Activated CD8-positive, alpha-beta T cell treated with anti-CD3 and anti-CD28 coated beads, Interleukin-2, amount 10 ng/mL, durations not matched to agents 7 days and 5 days (primary cell): ENCODE data around the gene GPATCH2L. TPM values are rescaled to one million over a fixed set of nuclear protein-coding genes. Genes with fewer than 3 reads are reported as not detected.

Source experiments
- ATAC-seq: fragments of 150-1000 bp; cut with Tn5 transposase; one replicate; pipeline ENCODE4 v1.10.0; 2021; ENCODE audit warnings: moderate library complexity
- CTCF ChIA-PET: fragments of 350-600 bp; sonication (Branson Sonifier 250); formaldehyde crosslinking; loops from one replicate; lab custom pipeline; 2021; ENCODE audit warnings: antibody characterized with exemption; lab: Charles Lee
- POLR2A ChIA-PET: fragments of 350-600 bp; sonication (Branson Sonifier 250); formaldehyde crosslinking; loops from one replicate; lab custom pipeline; 2021; ENCODE audit warnings: antibody characterized with exemption; lab: Charles Lee
- DNase-seq: peaks from one replicate; pipeline ENCODE4 v3.0.0-alpha.2; 2020
- H3K27ac Mint-ChIP-seq: one replicate; pipeline ENCODE4 v1.8.0; 2021; ENCODE audit warnings: mild to moderate bottlenecking, mixed read lengths
- H3K27me3 Mint-ChIP-seq: one replicate; pipeline ENCODE4 v1.8.0; 2021; ENCODE audit warnings: low read depth, mixed read lengths
- H3K36me3 Mint-ChIP-seq: one replicate; pipeline ENCODE4 v1.8.0; 2021; ENCODE audit warnings: low read depth, mixed read lengths
- H3K4me1 Mint-ChIP-seq: one replicate; pipeline ENCODE4 v1.8.0; 2021; ENCODE audit warnings: low read depth, mixed read lengths
- H3K4me3 Mint-ChIP-seq: one replicate; pipeline ENCODE4 v1.8.0; 2021; ENCODE audit warnings: mild to moderate bottlenecking, mixed read lengths
- H3K9me3 Mint-ChIP-seq: one replicate; pipeline ENCODE4 v1.8.0; 2022; ENCODE audit warnings: mixed read lengths; ENCODE audit not compliant: insufficient read depth
- total RNA-seq, 2 experiments: library from RNA; stranded (reverse); gene quantifications; one replicate each; pipeline ENCODE4 v1.2.3, GENCODE V29; 2021

The GPATCH2L gene
- total RNA-seq, 2 experiments from 2014 or later = 52.8 to 55.9 TPM

DNA sequence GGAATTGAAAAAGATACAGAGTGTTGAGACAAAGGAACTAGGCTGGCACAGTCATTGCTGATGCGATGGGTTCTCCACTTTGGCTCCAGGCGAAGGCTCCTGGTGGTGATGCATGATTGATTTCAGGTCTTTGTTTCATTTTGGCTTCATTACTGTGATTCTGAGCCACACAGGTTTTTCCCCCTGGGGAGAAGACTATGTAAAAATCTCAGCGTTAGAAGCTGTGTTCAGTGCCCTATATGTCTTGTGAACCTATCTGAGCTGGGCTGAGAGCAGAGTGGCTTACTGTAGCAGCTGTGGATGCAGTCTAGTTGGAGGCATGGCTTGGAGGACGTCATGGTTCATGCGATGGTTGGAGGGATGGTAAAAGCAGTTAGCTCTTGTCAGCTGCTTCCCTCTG lies 54.0 kb downstream of the GPATCH2L start:
- CTCF ChIA-PET = interaction anchor here (0.6 kb wide), 1 partner anchor 1435 kb away, joined by 3 read pairs; no protein-coding TSS in a partner anchor
- Mint-ChIP-seq H3K27ac (no peak overlapping the region), H3K4me3 (no peak overlapping the region)

DNA sequence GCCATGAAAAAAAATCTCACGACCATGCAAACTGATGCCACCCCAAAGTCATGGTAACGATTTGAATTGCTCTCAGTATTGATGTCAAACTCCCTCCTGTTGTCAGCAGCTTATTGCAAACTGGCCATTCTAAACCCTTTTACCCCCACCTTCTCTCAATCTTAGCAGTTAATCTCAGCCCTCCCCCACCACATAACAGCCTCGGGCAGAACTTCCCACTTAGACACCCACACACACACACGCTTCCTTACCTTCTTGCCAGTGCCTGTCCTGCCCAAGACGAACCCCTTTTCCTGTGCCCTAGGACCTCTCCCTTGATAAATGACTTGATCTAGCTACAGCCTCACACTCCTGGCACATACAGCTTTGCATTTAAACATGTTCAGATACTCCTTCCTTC lies 56.6 kb downstream of the GPATCH2L start:
- no peaks in the 10 kb centered on the region for H3K4me1 Mint-ChIP-seq
- H3K9me3 Mint-ChIP-seq = no peaks in the 10 kb centered on the region
- peaks cover 16% of the 10 kb centered on the region for H3K36me3 Mint-ChIP-seq
- ATAC-seq (no peak), DNase-seq (no peak)
- no peak overlapping the region for H3K27ac Mint-ChIP-seq
- CTCF ChIA-PET = no interaction called here
- POLR2A ChIA-PET = no interaction called here
- no peaks in the 10 kb centered on the region for H3K27me3 Mint-ChIP-seq
- no peak overlapping the region for H3K4me3 Mint-ChIP-seq

More for the DNA sequence above, 54.0 kb downstream of the GPATCH2L start:
- Mint-ChIP-seq H3K4me1 (no peaks in the 10 kb centered on the region), H3K36me3 (peaks cover 24% of the 10 kb centered on the region), H3K9me3 (no peaks in the 10 kb centered on the region), H3K27me3 (no peaks in the 10 kb centered on the region)
- DNase-seq (no peak), ATAC-seq (no peak)
- POLR2A ChIA-PET = no interaction called here

DNA sequence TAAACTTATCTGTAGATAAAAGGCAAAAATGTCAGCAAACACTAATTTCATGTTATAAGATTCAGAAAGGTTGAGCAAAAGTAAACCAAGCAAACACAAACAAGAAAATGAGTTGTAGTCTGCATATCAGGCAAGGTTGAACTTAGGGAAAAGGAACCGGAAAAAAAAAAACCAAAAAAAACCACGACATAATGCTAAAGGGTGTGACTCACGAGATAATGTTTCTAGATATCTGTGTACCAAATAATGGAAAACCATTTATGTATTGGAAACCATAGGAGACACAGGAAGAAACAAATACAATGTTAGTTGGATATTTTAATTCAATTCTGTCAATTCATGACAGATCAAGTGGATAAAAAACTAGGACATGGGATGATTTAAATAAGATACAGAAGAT lies 60.5 kb downstream of the GPATCH2L start:
- POLR2A ChIA-PET = no interaction called here
- no peak overlapping the region for H3K27ac Mint-ChIP-seq

DNA sequence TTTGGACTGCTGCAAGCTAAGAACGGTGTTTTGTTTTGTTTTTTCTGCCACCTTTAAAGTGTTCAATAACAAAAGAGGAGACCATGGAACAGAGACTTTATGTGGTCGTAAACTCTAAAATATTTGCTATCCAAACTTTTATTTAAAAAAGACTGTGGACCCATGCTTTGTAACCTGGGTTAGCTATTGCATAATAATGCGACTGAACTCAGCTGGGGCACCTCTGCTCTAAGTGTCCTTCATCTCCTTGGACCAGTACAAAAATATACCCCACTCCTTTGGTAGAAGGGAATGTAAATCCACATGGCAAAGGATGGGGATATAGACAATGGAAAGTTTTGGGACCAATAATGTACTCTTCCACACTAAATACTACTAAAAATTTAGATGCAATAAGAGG lies 65.5 kb downstream of the GPATCH2L start:
- ATAC-seq (no peak), DNase-seq (no peak)
- Mint-ChIP-seq H3K36me3 (peaks cover 3% of the 10 kb centered on the region), H3K4me3 (no peak overlapping the region), H3K27ac (no peak overlapping the region), H3K27me3 (no peaks in the 10 kb centered on the region), H3K9me3 (peaks cover 3% of the 10 kb centered on the region), H3K4me1 (no peaks in the 10 kb centered on the region)
- ChIA-PET POLR2A (no interaction called here), CTCF (no interaction called here)

More for the DNA sequence above, 60.5 kb downstream of the GPATCH2L start:
- H3K36me3 Mint-ChIP-seq = peaks cover 5% of the 10 kb centered on the region
- no peaks in the 10 kb centered on the region for H3K4me1 Mint-ChIP-seq
- CTCF ChIA-PET = no interaction called here
- H3K9me3 Mint-ChIP-seq = peaks cover 3% of the 10 kb centered on the region
- no peak for ATAC-seq
- no peak for DNase-seq
- H3K27me3 Mint-ChIP-seq = no peaks in the 10 kb centered on the region
- H3K4me3 Mint-ChIP-seq = no peak overlapping the region

DNA sequence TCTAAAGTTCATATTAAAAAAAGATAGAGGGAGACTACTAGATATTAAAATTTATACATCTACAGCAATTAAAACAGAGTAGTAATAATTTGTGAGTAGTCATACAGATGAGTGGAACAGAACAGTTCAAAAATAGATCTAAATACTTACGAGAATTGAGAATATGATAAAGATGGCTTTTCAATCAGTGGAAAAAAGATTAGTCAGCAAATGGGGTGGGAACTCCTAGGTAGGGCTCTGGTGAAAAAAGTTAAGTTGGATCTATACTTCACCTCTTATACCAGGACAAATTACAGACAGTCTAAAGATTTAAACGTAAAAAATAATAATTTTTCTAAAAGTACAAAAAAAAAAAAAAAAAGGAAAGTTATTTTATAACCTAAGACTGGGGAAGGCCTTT lies 66.9 kb downstream of the GPATCH2L start:
- DNase-seq (no peak), ATAC-seq (no peak)
- Mint-ChIP-seq H3K27ac (no peak overlapping the region), H3K9me3 (peaks cover 3% of the 10 kb centered on the region), H3K36me3 (peaks cover 3% of the 10 kb centered on the region), H3K27me3 (no peaks in the 10 kb centered on the region), H3K4me3 (no peak overlapping the region), H3K4me1 (no peaks in the 10 kb centered on the region)
- ChIA-PET POLR2A (no interaction called here), CTCF (no interaction called here)

DNA sequence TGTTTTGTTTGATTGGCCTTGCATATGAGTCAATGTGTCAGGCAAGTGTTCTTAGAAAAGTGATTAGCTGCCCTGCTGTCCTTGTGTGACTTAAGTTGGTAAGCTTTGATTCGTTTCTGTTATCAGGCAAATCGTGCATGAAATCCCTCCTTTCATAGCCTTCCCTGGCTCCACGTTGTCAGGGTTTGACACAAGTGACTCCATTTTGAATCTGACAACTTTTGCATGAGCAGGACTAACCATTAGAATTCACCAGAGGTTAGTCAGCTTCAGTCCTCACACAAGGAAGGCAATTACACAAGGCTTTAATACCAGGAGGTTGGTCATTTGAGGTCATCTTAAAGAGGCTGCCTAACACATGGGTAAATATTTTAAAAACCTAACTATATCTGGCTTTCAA lies 68.2 kb downstream of the GPATCH2L start:
- ATAC-seq (no peak), DNase-seq (no peak)
- Mint-ChIP-seq H3K4me3 (no peak overlapping the region), H3K27ac (no peak overlapping the region), H3K4me1 (no peaks in the 10 kb centered on the region), H3K27me3 (peaks cover 2% of the 10 kb centered on the region), H3K9me3 (no peaks in the 10 kb centered on the region), H3K36me3 (no peaks in the 10 kb centered on the region)
- CTCF ChIA-PET = no interaction called here
- POLR2A ChIA-PET = no interaction called here

DNA sequence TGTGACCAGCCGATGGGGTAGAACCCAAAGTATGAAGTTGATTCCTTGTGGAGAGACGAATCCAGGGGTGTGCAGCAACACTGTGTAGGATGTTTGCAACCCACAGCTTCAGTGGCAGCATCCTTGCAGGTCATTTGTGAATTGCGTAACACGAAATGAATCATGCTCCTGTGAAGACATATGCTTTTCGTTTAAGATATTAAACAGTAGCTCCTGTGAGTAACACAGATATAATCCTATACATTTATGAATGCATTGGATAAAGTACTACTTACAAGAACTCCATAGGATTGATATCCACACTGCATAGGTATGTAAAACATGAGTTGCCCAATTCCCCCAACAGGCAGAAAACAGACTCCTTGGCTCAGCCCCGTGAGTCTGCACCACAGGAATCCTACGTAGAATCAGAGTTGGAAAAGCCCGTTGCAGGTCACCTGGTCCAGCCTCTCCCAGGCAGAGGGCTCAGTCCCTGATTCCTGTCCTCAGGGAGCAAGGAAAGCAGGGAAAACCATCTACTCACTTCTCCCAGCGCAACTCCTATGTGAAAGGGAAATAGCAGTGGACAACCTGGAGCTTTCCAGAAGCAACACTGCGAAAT lies 75.8 kb downstream of the GPATCH2L start:
- Mint-ChIP-seq H3K4me1 (no peaks in the 10 kb centered on the region), H3K4me3 (no peak overlapping the region), H3K27ac (no peak overlapping the region), H3K27me3 (peaks cover 2% of the 10 kb centered on the region), H3K36me3 (no peaks in the 10 kb centered on the region), H3K9me3 (no peaks in the 10 kb centered on the region)
- ChIA-PET POLR2A (no interaction called here), CTCF (no interaction called here)
- ATAC-seq (no peak), DNase-seq (no peak)

DNA sequence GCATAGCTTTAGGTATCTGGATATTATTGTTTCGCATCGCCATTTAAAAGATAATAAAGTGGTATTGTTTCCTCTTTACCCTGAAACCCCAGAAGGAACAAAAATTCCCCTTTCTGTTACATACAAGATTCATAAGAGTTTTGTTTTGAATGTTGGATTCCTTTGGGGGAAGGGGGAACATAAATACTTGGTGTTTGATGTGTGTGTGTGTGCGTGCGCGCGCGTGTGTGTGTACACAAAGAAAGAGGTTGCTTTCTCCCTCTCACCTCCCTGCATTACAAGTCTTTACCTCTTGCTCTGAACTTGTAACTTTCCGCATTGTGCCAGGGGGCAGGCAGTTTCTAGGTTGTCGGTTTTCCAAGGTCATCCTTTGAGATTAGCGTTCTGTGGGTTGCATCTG lies 76.4 kb downstream of the GPATCH2L start:
- CTCF ChIA-PET = no interaction called here
- DNase-seq (no peak), ATAC-seq (no peak)
- H3K4me3 Mint-ChIP-seq = no peak overlapping the region
- no peak overlapping the region for H3K27ac Mint-ChIP-seq
- no peaks in the 10 kb centered on the region for H3K36me3 Mint-ChIP-seq
- POLR2A ChIA-PET = no interaction called here
- H3K9me3 Mint-ChIP-seq = no peaks in the 10 kb centered on the region
- H3K27me3 Mint-ChIP-seq = peaks cover 2% of the 10 kb centered on the region
- no peaks in the 10 kb centered on the region for H3K4me1 Mint-ChIP-seq

DNA sequence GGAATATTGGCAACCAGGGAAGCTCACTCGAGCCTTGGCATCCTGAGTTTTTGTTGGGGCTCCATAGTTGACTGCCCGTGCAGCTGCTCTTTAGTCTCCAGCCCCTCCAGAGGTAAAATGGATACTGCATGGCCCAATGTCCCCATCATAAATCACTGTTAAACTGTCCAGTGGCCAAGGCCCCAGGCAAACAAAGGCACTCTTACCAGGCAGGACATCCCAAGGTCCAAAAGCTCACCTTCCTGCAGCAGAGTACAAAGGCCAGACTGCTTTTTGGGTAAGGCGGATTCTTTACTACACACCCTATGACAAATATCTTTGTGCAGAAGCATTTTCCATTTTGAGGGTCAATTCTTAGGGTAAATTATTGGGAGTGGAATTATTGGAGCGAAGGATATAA lies 81.1 kb downstream of the GPATCH2L start:
- no peaks in the 10 kb centered on the region for H3K4me1 Mint-ChIP-seq
- no peaks in the 10 kb centered on the region for H3K27me3 Mint-ChIP-seq
- DNase-seq (no peak), ATAC-seq (no peak)
- no peak overlapping the region for H3K4me3 Mint-ChIP-seq
- POLR2A ChIA-PET = no interaction called here
- no peaks in the 10 kb centered on the region for H3K9me3 Mint-ChIP-seq
- no peak overlapping the region for H3K27ac Mint-ChIP-seq
- CTCF ChIA-PET = no interaction called here
- H3K36me3 Mint-ChIP-seq = peaks cover 4% of the 10 kb centered on the region

DNA sequence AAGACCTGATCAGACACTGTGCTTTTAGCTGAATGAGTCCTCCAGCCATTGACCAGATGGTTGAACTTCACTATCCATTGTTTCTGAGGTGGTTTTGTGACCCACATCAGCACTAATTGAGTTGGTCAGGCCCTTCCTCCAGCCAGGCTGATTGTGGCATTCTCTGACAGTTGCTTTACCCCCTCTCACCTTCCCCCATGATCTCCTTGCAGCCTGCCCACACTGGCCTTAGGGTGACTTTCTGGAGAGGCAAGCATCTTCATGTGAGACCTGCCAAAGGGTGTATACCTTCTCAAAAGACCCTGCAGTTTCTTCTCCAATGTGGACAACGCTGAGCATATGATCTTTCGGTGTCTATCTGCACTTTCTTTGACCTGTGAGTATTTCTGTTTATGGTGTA lies 83.9 kb downstream of the GPATCH2L start:
- ChIA-PET POLR2A (no interaction called here), CTCF (no interaction called here)
- Mint-ChIP-seq H3K27me3 (no peaks in the 10 kb centered on the region), H3K4me3 (no peak overlapping the region), H3K27ac (no peak overlapping the region), H3K36me3 (peaks cover 4% of the 10 kb centered on the region), H3K9me3 (no peaks in the 10 kb centered on the region), H3K4me1 (no peaks in the 10 kb centered on the region)
- DNase-seq (no peak), ATAC-seq (no peak)

DNA sequence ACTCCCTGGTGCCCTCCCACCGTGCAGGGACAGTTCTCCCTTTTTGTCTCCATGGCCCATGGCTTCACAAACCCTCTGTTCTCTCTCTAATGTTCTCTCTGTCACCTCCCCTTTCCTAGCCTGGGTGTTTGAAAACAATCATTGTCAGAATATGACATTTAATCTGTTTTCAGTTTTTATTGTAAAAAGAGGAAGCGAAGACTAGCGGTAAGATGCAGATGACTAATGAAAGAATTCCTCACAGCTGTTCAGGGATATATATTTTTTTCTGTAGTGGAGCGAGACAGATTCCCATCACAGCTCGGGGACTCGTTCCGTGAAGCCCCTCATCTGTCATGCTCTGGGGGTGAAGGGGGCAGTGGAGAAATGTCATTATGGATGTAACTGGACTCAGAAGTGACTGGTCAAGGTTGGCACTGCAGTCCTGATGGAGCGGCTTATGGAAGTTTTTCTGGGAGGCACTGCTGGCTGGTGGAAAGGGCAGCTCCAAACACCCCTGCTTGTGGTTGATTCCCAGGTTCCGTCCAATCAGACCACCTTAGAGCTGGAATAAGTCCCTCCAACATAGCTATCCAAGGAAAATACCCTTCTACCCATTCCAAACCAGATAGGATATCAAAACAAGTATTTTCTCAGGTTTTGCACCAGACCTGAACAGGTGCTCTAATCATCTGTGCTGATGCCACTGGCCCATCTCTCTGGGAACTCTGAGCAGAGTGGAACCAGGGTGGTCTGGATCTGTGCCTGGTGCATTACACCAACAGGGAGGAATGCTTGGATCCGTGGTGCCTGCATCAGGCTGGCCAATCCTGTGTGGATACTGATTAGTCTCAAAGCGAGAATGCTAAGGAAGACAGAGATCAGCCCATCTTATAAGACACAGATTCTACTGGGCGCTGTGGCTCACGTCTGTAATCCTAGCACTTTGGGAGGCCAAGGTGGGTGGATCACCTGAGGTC lies 84.7 kb downstream of the GPATCH2L start:
- Mint-ChIP-seq H3K4me3 (no peak overlapping the region), H3K9me3 (no peaks in the 10 kb centered on the region), H3K36me3 (peaks cover 4% of the 10 kb centered on the region), H3K27ac (no peak overlapping the region), H3K27me3 (no peaks in the 10 kb centered on the region), H3K4me1 (no peaks in the 10 kb centered on the region)
- ChIA-PET CTCF (no interaction called here), POLR2A (no interaction called here)
- ATAC-seq (no peak), DNase-seq (no peak)

DNA sequence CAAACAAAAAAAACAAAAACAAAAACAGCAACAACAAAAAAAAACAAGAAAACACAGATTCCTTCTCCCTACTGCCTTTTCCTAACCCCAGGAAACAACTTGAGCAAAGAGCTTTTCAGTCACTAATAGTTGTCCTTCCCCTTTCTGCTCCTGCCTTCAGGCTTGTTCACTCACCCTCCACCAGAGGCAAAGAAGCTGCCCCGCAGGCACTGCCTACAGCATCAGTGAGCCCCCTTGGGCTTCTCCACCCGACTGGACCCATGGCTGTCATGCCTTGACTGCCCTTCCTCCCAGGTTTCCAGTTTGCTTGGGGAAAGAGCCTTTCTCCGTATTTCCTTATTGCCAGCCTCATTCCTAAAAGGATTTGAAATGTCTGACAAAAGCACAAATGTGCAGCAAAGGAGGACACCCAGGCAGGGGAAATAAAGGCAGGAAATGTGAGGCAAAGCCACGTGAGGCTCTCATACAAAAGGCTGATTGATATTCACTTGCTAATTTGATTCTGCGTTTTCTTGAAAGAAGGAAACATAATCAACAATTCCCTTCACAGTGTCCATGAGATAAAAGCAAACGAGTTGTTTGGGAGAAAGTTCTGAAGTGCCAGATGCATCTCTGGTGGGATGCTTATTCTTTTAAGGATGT lies 85.7 kb downstream of the GPATCH2L start:
- Mint-ChIP-seq H3K4me3 (no peak overlapping the region), H3K36me3 (peaks cover 4% of the 10 kb centered on the region), H3K27ac (no peak overlapping the region), H3K9me3 (peaks cover 4% of the 10 kb centered on the region), H3K27me3 (no peaks in the 10 kb centered on the region), H3K4me1 (no peaks in the 10 kb centered on the region)
- ATAC-seq (no peak), DNase-seq (no peak)
- CTCF ChIA-PET = no interaction called here
- POLR2A ChIA-PET = no interaction called here
